Loucy (cell line): Measurements from ENCODE around the gene SAG.

Experiments used
- EZH2phosphoT487 ChIP-seq: fragments of 200-600 bp; IDR thresholded peaks from 2 replicates; pipeline ENCODE4 v1.6.1; 2018; ENCODE audit warnings: antibody characterized with exemption, mild to moderate bottlenecking, moderate library complexity, borderline replicate concordance
- TF ChIP-seq, protein P1 (sequence below): fragments of 200-600 bp; sonication (generic); conservative IDR thresholded peaks from 2 replicates; pipeline ENCODE4 v1.5.1; 2014; ENCODE audit warnings: mild to moderate bottlenecking, antibody characterized with exemption, low read length

DNA sequence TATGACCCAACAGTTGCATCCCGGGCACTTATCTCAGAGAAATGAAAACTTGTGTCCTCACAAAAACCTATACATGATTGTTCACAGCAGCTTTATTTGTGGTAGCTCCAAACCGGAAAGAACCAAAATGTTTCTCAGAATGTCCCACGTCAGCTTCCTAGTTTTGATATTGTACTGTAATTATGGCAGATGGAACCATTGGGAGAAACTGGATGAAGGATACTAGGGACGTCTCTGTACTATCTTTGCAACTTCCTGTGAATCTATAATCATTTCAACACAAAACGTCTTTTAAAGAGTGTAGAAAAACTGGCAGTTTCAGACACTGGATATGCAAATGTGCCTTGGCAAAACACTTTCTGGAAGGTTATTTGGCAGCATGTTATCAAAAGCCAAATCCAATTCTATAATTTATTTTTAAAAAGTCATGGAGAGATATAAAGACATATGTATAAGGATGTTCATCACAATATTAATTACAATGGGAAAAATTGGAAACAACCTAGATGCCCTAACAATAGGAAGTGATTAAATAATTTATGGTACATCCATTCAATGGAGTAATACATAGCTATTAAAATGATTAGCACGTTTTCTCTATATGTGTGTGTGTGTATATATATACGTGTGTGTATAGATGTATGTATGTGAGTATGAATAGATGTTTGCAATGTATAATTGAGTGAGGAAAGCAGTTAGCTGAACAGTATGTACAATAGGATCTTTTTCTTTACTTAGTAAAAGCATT lies 9.8 kb downstream of the SAG start:
- TF ChIP-seq, protein P1, sequence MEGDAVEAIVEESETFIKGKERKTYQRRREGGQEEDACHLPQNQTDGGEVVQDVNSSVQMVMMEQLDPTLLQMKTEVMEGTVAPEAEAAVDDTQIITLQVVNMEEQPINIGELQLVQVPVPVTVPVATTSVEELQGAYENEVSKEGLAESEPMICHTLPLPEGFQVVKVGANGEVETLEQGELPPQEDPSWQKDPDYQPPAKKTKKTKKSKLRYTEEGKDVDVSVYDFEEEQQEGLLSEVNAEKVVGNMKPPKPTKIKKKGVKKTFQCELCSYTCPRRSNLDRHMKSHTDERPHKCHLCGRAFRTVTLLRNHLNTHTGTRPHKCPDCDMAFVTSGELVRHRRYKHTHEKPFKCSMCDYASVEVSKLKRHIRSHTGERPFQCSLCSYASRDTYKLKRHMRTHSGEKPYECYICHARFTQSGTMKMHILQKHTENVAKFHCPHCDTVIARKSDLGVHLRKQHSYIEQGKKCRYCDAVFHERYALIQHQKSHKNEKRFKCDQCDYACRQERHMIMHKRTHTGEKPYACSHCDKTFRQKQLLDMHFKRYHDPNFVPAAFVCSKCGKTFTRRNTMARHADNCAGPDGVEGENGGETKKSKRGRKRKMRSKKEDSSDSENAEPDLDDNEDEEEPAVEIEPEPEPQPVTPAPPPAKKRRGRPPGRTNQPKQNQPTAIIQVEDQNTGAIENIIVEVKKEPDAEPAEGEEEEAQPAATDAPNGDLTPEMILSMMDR, result no peak
- TF ChIP-seq EZH2phosphoT487, result no peak
